Transverse colon (tissue), 4 donors: ENCODE measurements around the gene SRSF3. TPM values are rescaled to one million over a fixed set of nuclear protein-coding genes. Genes with fewer than 3 reads are reported as not detected.
"Not testable (repeated sequence)": the region's sequence is repeated elsewhere in the genome, so short reads cannot be mapped to it uniquely, and the experiment has no call there.

Experiments used
- DNase-seq: peaks from one replicate; pipeline ENCODE4 v3.0.0-alpha.2; 2019
- H3K27ac ChIP-seq, 4 donors: fragments of 200-600 bp; sonication (generic); 2 replicates each; pipeline ENCODE4 v1.5.1; 2016 to 2018; ENCODE audit warnings: inconsistent platforms in 4 of 4
- H3K27me3 ChIP-seq: fragments of 200-600 bp; sonication (generic); 2 replicates; pipeline ENCODE4 v1.5.1; 2017; ENCODE audit warnings: inconsistent platforms
- H3K36me3 ChIP-seq, 4 donors: fragments of 200-600 bp; sonication (generic); 2 replicates each; pipeline ENCODE4 v1.5.1; 2017 to 2019; ENCODE audit warnings: inconsistent platforms in 4 of 4
- H3K4me1 ChIP-seq, 4 donors: fragments of 200-600 bp; sonication (generic); 2 replicates each; pipeline ENCODE4 v1.5.1; 2017 to 2020; ENCODE audit warnings: inconsistent platforms in 4 of 4
- H3K4me3 ChIP-seq, 4 donors: fragments of 200-600 bp; sonication (generic); 1 replicate in 1 of 4; 2 replicates in 3 of 4; pipeline versions ENCODE4 v1.5.1 to v1.6.1; 2017 to 2019; ENCODE audit warnings: inconsistent platforms in 4 of 4
- H3K9me3 ChIP-seq, 2 donors: fragments of 200-600 bp; sonication (generic); 2 replicates each; pipeline ENCODE4 v1.5.1; 2017 to 2019; ENCODE audit warnings: inconsistent platforms in 2 of 2
- CTCF ChIP-seq, 5 experiments: fragments of 200-600 bp in 3 of 5; fragments of 450-650 bp in 2 of 5; sonication (generic) in 3 of 5; IDR thresholded peaks; 1 replicate in 2 of 5; 2 replicates in 3 of 5; pipeline ENCODE4 v1.5.1; 2016 to 2017; ENCODE audit warnings: antibody characterized with exemption in 5 of 5, inconsistent platforms in 3 of 5, mild to moderate bottlenecking in 2 of 5, moderate library complexity in 1 of 5
- EP300 ChIP-seq: sonication (generic); formaldehyde crosslinking; IDR thresholded peaks from one replicate; pipeline ENCODE4 v1.6.1; 2017; ENCODE audit warnings: antibody characterized with exemption, low read depth
- POLR2A ChIP-seq: fragments of 450-650 bp; IDR thresholded peaks from one replicate; pipeline ENCODE4 v1.6.1; 2016; ENCODE audit warnings: antibody characterized with exemption, mild to moderate bottlenecking, moderate library complexity
- POLR2AphosphoS5 ChIP-seq, 3 donors: sonication (generic); formaldehyde crosslinking; IDR thresholded peaks; one replicate each; pipeline ENCODE4 v1.6.1; 2016; ENCODE audit warnings: antibody characterized with exemption in 3 of 3
- WGBS, 2 donors: methylation state at CpG; one replicate each; pipeline ENCODE4 v1.1.5; 2018; ENCODE audit warnings: low coverage in 1 of 2; 5-methylcytosine and 5-hydroxymethylcytosine counted together
- in situ Hi-C, 4 donors: fragments of 200-750 bp; cut with MboI; loops; one replicate each; pipeline versions ENCODE4 v1.15.0 to v1.15.1; 2017; ENCODE audit warnings: low sequenced_read_pairs in 3 of 4, low pct_ligation_motif_present in 1 of 4, low pct_unique_long_range_greater_than_20kb in 1 of 4
- intact Hi-C: fragments of 100-400 bp; cut with DNase I; formaldehyde crosslinking; loops from one replicate; pipeline ENCODE4 v1.15.1; 2023; ENCODE audit warnings: low total_unique reads
- total RNA-seq, 4 donors: library from RNA; depleted of rRNA; stranded (reverse); fragments of >200 nt; gene quantifications; one replicate each; pipeline ENCODE4 v1.1.0, GENCODE V29; 2016

The SRSF3 gene
- total RNA-seq, 4 donors from 2014 or later: 110 to 177 (median 144) TPM

- intact Hi-C loops (no loop called here), in situ Hi-C loops (no loop called here)
- no peak overlapping the region for H3K27ac ChIP-seq
- no peak overlapping the region for H3K4me3 ChIP-seq
- TF ChIP-seq CTCF (IDR thresholded peaks at IDR 0.05): no peak
- no peak for DNase-seq
- no peaks in the 10 kb centered on the region for H3K27me3 ChIP-seq
- peaks cover 10 to 38% (median 15%) of the 10 kb centered on the region in 4 donors for H3K4me1 ChIP-seq
- WGBS, 2 donors: 85 to 87% methylated on average over 3 of the region's 3 CpGs
- H3K9me3 ChIP-seq: no peaks in the 10 kb centered on the region
- no peaks in the 10 kb centered on the region for H3K36me3 ChIP-seq
Observed at GRCh38 chr6:36649086-36649485, 54.9 kb downstream of the SRSF3 start.

- Histone ChIP-seq H3K27me3 (no peaks in the 10 kb centered on the region), H3K36me3 (no peaks in the 10 kb centered on the region), H3K9me3 (no peaks in the 10 kb centered on the region), H3K4me1 (peaks cover 7 to 33% (median 13%) of the 10 kb centered on the region in 4 donors), H3K4me3 (no peak overlapping the region), H3K27ac (peak overlapping the region in 2 of 4 donors; percentile 41 to 67)
- 58 to 80% methylated on average over 5 to 13 of the region's 13 CpGs for WGBS, 2 donors
- TF ChIP-seq POLR2AphosphoS5 (IDR thresholded peaks at IDR 0.05) (no peak), CTCF (IDR thresholded peaks at IDR 0.05) (no peak), POLR2A (no peak), EP300 (no peak)
- DNase-seq: no peak
- intact Hi-C loops: no loop called here
- in situ Hi-C loops: no loop called here
Observed at GRCh38 chr6:36649701-36650484, 55.7 kb downstream of the SRSF3 start.

GRCh38 chr6:36650848-36651478 lies 56.8 kb downstream of the SRSF3 start:
- WGBS, 2 donors: 18 to 21% methylated on average over 2 of the region's 2 CpGs
- Histone ChIP-seq H3K27ac (peak overlapping the region; percentile 41 to 67 (median 52)), H3K4me3 (no peak overlapping the region), H3K9me3 (no peaks in the 10 kb centered on the region), H3K4me1 (peaks cover 7 to 33% (median 13%) of the 10 kb centered on the region in 4 donors), H3K27me3 (no peaks in the 10 kb centered on the region), H3K36me3 (no peaks in the 10 kb centered on the region)
- in situ Hi-C loops (no loop called here), intact Hi-C loops (no loop called here)
- DNase-seq: peak; percentile 51
- TF ChIP-seq POLR2AphosphoS5 (IDR thresholded peaks at IDR 0.05) (peak in 1 of 3 donors; percentile 16), POLR2A (no peak), CTCF (IDR thresholded peaks at IDR 0.05) (no peak)

GRCh38 chr6:36651659-36652379 lies 57.7 kb downstream of the SRSF3 start:
- peaks cover 7 to 33% (median 13%) of the 10 kb centered on the region in 4 donors for H3K4me1 ChIP-seq
- in situ Hi-C loops: no loop called here
- H3K27me3 ChIP-seq: no peaks in the 10 kb centered on the region
- intact Hi-C loops: no loop called here
- no peak for DNase-seq
- TF ChIP-seq POLR2AphosphoS5 (IDR thresholded peaks at IDR 0.05): no peak
- TF ChIP-seq POLR2A: no peak
- no peak for TF ChIP-seq EP300
- no peak for TF ChIP-seq CTCF (IDR thresholded peaks at IDR 0.05)
- 61 to 67% methylated on average over 3 to 11 of the region's 11 CpGs for WGBS, 2 donors
- H3K9me3 ChIP-seq: no peaks in the 10 kb centered on the region
- no peak overlapping the region for H3K4me3 ChIP-seq
- no peaks in the 10 kb centered on the region for H3K36me3 ChIP-seq
- peak overlapping the region; percentile 41 to 67 (median 52) for H3K27ac ChIP-seq

- intact Hi-C loops, in situ Hi-C loops, H3K4me3 ChIP-seq, DNase-seq, H3K27ac ChIP-seq, H3K36me3 ChIP-seq, H3K27me3 ChIP-seq, H3K9me3 ChIP-seq: not testable (repeated sequence)
- 87% methylated on average over 5 of the region's 5 CpGs; no CpG with 5 or more reads in 1 of the 2 donors for WGBS, 2 donors
- peaks cover 7 to 39% (median 13%) of the 10 kb centered on the region in 4 donors for H3K4me1 ChIP-seq
Observed at GRCh38 chr6:36654469-36654868, 60.3 kb downstream of the SRSF3 start.
